ENCODE results near the gene APOA5.

APOA5 gene

GRCh38 chr11:116832350-116833290 lies 40.9 kb upstream of the APOA5 start:
- DNase-seq = no peak
- no peaks in the 10 kb centered on the region for H3K36me3 ChIP-seq
- H3K4me3 ChIP-seq (ENCODE audit: low read depth, low read length) = no peak overlapping the region
- TF ChIP-seq CTCF (IDR thresholded peaks at IDR 0.05; ENCODE audit: low read depth, low read length) = no peak
- no peaks in the 10 kb centered on the region for H3K9me3 ChIP-seq
- H3K4me1 ChIP-seq = peaks cover 15% of the 10 kb centered on the region
- H3K27me3 ChIP-seq = no peaks in the 10 kb centered on the region

- DNase-seq = no peak
- H3K36me3 ChIP-seq = no peaks in the 10 kb centered on the region
- TF ChIP-seq CTCF (IDR thresholded peaks at IDR 0.05; ENCODE audit: low read depth, low read length) = no peak
- no peaks in the 10 kb centered on the region for H3K27me3 ChIP-seq
- H3K4me3 ChIP-seq (ENCODE audit: low read depth, low read length) = no peak overlapping the region
- H3K4me1 ChIP-seq = peaks cover 15% of the 10 kb centered on the region
- no peaks in the 10 kb centered on the region for H3K9me3 ChIP-seq
These were observed 40.2 kb upstream of the APOA5 start for GRCh38 chr11:116831790-116832349.

- no peaks in the 10 kb centered on the region for H3K36me3 ChIP-seq
- H3K9me3 ChIP-seq = no peaks in the 10 kb centered on the region
- TF ChIP-seq CTCF (IDR thresholded peaks at IDR 0.05; ENCODE audit: low read depth, low read length) = no peak
- DNase-seq = no peak
- peaks cover 11% of the 10 kb centered on the region for H3K4me1 ChIP-seq
- no peaks in the 10 kb centered on the region for H3K27me3 ChIP-seq
- H3K4me3 ChIP-seq (ENCODE audit: low read depth, low read length) = no peak overlapping the region
These were observed 38.7 kb upstream of the APOA5 start for GRCh38 chr11:116830184-116830912.

- no peaks in the 10 kb centered on the region for H3K27me3 ChIP-seq
- H3K4me1 ChIP-seq = peaks cover 11% of the 10 kb centered on the region
- H3K9me3 ChIP-seq = no peaks in the 10 kb centered on the region
- no peak within 1 kb of the TSS for H3K4me3 ChIP-seq (ENCODE audit: low read depth, low read length)
- no peak for TF ChIP-seq CTCF (IDR thresholded peaks at IDR 0.05; ENCODE audit: low read depth, low read length)
- DNase-seq = peak; percentile 34
- no peaks in the 10 kb centered on the region for H3K36me3 ChIP-seq
These were observed 38.0 kb upstream of the APOA5 start, which contains the start of gene APOC3 for GRCh38 chr11:116829525-116830183. APOC3 (plus strand) TSS chr11:116829907; CDS start chr11:116830583, 676 bp downstream.

- Histone ChIP-seq H3K27me3 (no peaks in the 10 kb centered on the region), H3K36me3 (no peaks in the 10 kb centered on the region), H3K4me3 (ENCODE audit: low read depth, low read length) (no peak overlapping the region), H3K4me1 (peaks cover 11% of the 10 kb centered on the region), H3K9me3 (no peaks in the 10 kb centered on the region)
- TF ChIP-seq CTCF (IDR thresholded peaks at IDR 0.05; ENCODE audit: low read depth, low read length) = peak; percentile 44
- peak; percentile 51 for DNase-seq
These were observed 37.2 kb upstream of the APOA5 start for GRCh38 chr11:116828632-116829524.
